Kasumi-1 (cell line): ENCODE data around the gene CNTLN.
"Not testable (repeated sequence)": the region's sequence is repeated elsewhere in the genome, so short reads cannot be mapped to it uniquely, and the experiment has no call there.

Experiments used
- DNase-seq, 2 experiments: peaks; one replicate each; lab custom pipeline; 2025; lab: John Stamatoyannopoulos, UW

The CNTLN gene

DNA sequence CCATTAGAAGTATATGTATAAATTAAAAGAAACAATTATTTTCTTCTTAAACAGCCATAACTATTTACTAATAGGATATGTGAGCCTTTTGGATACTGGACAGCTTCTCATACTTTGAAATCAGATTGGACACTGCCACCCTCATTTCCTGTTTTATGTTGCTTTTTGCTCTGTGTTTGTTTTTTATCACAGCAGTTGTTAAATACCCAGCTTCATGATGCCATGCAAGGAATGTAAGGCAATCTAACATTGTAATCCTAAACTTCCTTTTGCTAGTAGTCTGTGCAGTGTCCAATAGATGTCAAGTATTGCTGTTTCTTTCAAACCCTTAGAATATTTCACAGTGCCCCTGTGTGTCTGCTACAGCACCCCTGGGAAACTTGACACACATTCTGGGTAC, 56.2 kb downstream of the CNTLN start:
- DNase-seq: no peak

DNA sequence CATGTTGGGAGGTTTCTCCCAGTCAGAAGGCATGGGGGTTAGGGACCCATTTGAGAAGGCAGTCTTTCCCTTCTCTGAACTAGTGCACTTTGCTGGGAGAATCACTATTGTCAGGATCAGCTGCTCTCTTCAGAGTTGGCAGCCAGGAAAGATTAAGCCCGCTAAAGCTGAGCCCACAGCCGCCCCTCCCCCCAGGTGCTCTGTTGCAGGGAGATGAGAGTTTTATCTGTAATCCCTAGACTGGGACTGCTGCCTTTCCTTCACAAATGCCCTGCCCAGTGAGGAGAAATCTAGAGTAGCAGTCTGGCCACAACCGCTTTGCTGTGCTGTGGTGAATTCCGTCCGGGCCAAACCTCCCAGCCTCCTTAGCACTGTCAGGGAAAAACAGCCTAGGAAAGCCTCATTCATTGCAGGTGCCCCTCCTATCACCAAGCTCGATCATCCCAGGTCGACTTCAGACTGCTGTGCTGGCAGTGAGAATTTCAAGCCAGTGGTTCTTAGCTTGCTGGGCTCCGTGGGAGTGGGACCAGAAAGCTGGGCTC, 69.8 kb downstream of the CNTLN start:
- DNase-seq: no peak

DNA sequence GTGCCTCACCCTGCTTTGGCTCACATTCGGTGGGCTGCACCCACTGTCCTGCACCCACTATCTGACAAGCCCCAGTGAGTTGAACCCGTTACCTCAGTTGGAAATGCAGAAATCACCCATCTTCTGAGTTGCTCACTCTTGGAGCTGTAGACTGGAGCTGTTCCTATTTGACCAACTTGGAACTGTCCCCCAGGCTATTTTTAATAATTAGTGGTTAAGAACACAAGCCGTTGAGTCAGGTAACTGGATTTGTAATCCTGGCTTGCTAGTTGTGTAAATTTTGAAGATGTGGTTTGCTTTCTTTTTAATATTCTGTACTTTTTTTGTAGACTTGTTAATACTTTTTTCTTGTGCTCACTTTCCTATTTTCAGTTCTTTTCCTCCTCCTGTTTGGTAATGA, 81.2 kb downstream of the CNTLN start:
- no peak for DNase-seq

DNA sequence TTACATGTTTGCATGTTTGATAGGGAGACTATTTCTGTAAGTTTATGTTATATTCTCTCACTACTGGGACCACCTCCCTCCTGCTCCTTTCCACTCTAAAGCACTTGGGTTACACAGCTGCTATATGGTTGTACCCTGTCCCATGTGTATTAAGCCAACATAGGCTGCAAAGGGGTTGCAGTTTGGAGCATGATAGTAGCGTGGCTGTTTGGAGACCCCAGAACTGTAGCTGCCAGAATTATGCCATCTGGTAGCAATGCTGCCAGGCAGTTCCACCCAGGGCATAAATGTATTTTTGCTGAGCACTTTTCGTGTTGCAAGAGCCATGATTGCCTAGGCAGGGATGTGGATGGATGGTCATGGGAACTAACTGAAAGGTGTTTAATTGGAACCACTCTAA, 81.8 kb downstream of the CNTLN start:
- DNase-seq: no peak

DNA sequence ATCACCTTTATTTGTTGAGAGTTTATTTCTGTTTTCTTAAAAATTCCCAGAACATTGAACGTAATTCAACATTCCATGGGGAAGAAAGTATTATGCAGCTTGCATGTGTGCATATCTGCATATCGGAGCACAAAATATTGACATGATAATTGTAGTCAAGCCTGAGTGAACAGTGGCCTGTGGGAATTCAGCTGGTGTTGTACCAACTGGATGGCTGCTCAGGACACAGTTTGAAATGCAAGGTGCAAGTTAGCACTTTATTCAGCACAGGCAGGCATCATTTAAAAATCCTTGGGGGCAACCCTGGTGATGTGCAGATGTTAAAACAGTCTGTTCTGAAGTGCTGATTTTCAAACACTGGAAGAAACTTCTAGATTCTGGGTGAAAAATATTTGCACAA, 82.4 kb downstream of the CNTLN start:
- no peak for DNase-seq

DNA sequence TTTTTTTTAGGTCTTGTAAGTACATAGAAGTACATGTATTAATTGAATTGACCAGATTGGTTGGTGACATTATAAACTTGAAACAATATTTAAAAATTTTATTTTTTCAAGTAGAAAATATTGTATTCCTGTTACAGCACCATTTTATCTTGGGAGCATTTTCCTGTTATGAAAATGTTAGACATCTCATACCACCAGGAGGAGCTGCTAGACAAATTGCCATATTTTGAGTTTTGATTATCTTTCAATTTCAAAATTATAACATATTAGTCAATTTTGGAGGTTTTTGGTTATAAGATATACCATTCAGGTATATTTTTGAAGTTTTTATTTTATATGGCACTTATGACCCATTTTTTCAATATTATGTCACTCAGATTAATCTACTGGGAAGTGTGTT, 84.4 kb downstream of the CNTLN start:
- DNase-seq: peak in 1 of 2 experiments; percentile 11

DNA sequence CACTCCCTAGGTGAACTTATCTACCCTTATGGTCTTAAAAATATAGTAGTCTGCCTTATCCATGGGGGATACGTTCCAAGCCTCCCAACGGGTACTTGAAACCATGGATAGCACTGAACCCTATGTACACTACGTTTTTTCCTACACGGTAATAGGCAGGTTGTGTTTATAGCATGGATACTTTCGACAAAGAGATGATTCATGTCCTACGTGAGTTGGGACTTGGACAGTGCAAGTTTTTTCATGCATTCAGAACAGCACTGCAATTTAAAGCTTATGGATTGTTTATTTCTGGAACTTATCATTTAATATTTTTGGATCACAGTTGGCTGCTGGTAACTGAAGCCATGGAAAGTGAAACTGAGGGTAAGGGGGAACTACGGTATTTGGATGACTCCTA, 88.1 kb downstream of the CNTLN start:
- no peak for DNase-seq

DNA sequence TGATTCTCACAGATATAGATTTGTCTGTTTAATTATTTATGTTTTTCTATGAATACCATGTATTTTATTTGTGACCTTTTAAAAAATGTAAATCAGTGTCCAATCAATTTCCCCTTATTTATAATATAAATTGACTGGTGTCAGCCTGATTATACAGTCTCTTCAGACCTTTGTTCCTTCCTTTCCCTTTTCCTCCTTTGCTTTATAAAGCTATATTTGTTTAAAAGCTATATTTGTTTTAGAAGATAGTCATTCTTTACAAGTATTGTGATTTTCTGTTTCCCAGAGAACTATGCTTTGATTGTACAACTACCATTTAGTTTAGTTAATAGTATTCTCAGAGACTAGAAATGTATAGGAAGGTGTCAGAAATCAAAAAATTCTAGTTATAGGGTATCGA, 90.6 kb downstream of the CNTLN start:
- DNase-seq: no peak

DNA sequence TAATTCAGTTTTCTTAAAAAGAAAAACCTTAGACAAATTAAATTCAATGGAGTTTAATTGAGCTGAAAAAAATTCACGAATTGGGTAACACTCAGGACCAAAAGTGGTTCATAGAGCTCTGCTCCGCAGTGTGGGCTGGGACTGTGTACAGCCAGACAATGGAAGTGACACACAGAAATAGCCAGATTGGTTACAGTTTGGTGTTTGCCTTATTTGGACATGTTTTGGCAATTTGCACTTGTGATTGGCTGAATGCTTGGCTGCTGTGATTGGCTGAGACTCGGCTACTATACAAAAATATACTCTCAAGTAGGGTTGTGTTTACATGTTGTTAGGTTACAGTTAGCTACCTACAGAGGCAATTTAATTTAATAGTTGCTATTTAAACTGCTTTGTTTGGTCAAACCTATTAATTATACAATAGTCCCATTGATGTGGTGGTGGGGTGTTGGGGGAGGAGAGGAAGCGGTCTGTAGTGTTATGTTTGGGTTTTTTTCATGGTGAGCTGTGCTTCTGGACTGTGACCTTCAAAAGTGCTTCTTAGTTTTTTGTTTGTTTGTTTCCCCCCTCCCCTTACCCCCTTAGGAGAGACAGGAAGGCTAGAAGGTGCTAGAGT, 95.2 kb downstream of the CNTLN start:
- no peak for DNase-seq

DNA sequence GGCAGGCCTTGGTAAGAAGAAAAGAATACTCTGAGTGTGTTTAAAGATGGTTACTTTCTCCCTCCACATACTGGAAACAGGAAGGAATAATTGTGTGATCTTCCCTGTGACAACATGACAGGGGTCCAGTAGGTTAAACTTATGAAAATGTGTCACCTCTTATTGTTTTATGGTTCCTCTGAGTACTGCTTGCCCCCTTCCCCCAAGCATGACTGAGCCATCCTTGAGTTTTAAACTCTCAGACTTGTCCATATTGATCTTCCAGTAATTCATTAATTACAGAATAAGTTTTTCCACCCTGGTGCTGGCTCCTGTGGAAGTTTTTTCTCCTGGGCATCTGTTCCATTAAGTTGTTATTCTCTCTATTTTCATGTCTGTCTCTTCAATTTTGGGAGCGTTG, 95.8 kb downstream of the CNTLN start:
- DNase-seq: no peak

DNA sequence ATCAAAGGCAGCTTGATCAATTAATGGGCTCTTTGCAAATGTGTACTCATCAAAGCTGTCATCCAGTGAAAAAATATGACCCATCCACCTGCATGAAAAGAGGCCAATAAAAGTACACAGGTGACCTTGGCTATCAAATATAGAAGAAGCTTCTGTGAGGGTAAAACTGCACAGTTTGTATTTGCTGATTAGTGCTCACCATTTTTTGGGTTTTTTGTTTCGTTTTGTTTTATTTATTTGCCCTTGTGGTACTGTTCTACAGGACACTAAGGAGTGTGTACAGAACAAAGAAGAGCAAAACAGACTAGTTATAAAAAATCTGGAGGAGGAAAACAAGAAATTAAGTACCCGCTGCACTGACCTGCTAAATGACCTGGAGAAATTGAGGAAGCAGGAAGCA, 101.3 kb downstream of the CNTLN start:
- DNase-seq: no peak

DNA sequence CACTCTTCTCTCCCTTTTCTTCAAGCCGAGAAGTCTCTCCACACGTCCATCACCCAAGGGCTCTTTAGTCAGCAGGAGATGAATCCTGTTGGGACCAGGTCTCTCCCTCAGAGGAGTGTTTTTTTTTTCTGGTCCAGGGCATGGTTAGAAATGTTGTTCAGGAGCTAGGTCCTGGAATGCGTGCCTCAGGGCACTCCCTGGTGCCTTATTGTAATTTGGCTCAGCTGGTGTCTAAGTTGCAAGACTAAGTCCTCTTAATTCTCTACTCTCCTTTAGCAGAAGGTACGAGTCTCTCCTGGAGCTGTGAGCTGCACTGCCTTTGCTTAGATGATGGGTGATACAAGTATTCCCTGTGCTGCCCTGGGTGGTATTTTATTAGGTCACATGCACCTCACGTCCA, 111.9 kb downstream of the CNTLN start:
- no peak for DNase-seq

DNA sequence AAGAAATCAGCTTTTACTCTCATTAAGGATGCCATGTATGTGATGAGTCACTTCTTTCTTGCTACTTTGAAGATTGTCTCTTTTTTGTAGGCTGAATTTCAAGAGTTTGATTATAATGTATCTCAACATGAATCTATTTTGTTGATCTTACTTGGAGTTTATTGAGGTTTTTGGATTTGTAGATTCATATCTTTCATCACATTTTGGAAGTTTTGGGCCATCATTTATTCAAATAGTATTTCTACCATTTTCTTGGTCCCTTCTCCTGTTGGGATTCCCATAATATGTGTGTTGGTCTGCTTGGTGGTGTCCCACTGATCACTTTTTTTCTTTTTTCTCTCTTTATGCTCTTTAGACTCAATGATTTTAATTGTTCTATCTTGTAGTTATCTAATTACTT, 116.3 kb downstream of the CNTLN start:
- no peak for DNase-seq

DNA sequence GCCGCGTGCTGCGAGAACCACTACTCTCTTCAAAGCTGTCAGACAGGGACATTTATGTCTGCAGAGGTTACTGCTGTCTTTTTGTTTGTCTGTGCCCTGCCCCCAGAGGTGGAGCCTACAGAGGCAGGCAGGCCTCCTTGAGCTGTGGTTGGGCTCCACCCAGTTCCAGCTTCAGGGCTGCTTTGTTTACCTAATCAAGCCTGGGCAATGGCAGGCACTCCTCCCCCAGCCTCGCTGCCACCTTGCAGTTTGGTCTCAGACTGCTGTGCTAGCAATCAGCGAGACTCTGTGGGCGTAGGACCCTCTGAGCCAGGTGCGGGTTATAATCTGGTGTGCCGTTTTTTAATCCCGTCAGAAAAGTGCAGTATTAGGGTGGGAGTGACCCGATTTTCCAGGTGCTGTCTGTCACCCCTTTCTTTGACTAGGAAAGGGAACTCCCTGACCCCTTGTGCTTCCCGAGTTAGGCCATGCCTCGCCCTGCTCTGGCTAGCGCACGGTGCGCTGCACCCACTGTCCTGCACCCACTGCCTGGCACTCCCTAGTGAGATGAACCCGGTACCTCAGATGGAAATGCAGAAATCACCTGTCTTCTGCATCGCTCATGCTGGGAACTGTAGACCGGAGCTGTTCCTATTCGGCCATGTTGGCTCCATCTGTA, 133.8 kb downstream of the CNTLN start:
- DNase-seq: not testable (repeated sequence)

DNA sequence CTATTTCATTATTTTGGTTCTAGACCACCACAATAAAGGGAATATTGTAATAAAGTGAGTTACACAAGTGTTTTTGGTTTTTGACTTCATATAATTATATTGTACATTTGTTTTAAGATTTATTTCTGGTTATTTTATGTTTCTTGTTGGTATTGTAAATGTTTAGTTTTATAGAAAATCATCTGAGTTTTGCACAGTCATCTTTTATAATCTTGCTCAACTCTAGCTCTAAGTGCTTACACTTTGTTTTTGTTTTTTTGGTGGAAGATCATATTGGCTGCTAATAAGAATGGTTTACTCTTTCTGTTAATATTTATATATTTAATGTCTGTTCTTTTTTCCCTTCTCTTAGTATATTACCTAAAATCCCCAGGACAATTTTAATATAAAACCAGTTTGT, 135.0 kb downstream of the CNTLN start:
- no peak for DNase-seq

DNA sequence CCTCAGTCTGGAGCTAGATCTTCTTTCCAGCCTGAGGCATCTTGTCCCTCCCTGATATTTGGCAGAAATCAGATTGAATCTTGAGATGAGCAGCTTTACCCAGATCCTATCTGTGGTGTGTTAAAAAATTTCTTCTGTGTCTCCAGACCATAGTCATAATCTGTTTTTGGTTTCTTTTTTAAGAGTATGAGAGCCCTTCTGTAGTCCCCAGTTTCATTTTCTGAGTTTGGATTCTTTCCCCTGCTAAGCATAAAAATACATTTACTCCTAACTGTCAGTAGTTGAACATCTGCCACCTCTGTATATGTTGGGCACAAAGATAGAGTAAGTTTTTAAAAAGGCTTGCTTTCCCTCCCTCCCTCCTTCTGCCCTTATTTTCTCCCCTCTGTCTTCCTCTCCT, 137.7 kb downstream of the CNTLN start:
- DNase-seq: no peak

DNA sequence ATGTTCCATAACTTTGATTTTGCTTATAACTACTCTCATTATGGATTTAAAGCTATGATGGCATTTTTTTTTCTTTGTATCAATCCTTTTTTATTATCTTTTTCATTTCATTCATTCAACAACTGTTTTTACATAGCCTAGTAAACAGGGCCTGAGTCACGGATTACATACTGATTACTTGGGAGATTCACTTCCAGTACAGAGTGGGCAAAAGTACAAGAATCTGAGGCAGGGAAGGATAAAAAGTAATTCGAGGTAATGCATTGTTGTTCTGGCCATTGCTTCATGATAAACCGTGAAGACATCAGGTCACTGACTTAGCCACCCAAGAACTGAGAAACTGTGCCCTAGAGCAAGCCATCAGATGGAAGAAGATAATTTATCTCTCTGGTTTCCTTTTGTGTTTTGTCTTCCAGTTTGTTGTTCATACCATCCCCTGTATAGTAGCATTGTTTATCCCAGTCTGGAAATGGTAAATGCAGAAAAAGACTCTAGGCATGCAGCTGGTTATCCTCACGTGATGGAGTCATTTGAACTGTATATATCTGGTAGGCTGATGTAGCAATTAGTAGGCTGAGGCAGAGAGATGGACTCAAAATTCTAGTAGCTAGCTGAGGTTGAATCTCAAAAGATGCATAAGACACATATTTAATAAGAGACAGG, 145.6 kb downstream of the CNTLN start:
- DNase-seq: no peak

DNA sequence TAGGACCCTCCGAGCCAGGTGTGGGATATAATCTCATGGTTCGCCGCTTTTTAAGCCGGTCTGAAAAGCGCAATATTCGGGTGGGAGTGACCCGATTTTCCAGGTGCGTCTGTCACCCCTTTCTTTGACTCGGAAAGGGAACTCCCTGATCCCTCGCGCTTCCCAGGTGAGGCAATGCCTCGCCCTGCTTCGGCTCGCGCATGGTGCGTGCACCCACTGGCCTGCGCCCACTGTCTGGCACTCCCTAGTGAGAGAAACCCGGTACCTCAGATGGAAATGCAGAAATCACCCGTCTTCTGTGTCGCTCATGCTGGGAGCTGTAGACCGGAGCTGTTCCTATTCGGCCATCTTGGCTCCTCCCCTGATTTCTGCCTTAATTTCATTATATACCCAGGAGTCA, 155.8 kb downstream of the CNTLN start:
- DNase-seq: not testable (repeated sequence)

DNA sequence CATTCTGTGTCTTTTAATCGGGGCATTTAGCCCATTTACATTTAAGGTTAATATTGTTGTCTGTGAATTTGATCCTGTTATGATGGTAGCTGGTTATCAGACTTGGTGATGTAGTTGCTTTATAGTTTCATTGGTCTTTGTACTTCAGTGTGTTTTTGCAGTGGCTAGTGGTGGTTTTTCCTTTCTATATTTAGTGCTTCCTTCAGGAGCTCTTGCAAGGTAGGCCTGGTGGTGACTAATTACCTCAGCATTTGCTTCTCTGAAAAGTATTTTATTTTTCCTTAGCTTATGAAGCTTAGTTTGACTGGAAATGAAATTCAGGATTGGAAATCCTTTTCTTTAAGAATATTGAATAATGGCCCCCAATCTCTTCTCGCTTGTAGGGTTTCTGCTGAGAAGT, 156.9 kb downstream of the CNTLN start:
- DNase-seq: no peak

DNA sequence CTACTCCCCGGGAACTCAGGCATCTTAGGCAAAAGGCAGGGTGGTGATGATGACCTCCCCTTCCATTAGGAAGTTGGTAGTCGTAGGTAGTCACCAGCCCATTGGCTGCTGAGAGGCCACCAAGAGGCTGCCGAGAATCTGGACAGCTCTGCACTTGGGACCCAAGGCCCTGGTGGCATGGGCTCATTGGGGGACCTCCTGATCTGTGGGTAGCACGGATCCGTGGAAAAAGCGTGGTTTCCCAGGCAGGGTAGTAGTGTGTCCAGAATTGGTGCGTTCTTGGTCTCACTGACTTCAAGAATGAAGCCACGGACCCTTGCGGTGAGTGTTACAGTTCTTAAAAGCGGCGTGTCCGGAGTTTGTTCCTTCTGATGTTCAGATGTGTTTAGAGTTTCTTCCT, 158.8 kb downstream of the CNTLN start:
- no peak for DNase-seq

DNA sequence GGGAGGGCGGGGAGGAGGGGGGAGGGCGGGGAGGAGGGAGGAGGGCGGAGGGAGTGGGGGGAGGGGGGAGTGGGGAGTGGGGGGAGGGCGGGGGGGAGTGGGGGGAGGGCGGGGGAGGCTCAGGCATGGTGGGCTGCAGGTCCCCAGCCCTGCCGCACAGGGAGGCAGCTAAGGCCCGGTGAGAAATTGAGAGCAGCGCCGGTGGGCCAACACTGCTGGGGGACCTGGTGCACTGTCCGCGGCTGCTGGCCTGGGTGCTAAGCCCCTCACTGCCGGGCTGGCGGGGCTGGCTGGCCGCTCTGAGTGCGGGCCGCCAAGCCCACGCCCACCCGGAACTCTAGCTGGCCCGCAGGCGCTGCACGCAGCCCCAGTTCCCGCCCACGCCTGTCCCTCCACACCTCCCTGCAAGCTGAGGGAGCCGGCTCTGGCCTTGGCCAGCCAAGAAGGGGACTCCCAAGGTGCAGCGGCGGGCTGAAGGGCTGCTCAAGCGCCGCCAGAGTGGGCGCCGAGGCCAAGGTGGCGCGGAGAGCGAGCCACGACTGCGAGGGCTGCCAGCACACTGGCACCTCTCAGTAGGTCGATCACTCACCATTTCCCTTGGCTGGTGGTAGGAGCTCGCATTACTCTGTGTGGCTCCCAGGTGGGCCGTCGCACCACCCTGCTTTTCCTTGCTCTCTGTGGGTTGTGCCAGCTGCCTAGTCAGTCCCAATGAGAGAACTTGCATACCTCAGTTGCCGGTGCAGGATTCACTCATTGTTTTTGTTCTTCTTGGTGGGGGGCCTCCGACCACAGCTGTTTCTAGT, 160.2 kb downstream of the CNTLN start:
- no peak for DNase-seq

DNA sequence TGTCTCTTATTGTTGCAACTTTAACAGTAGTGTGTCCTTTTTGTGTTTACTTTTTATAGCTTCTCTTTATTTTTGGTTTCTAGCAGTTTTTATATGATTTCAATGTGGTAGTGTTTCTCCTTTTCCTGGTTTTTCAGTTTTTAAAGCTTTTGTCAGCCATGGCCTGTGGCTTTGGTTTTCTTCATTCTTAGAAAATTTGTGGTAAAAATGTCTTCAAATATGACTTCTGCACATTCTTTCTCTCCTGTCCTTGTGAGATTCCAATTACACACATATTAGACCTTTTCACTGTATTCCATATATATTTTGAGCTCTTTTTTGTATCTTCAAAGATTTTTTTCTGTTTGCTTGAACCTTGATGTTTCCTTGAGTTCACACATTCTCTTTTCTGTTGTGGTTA, 180.5 kb downstream of the CNTLN start:
- no peak for DNase-seq
